Activated CD4-positive, alpha-beta T cell treated with anti-CD3 and anti-CD28 coated beads for 24 hours (primary cell): ENCODE data around the gene SARNP.
A peak's percentile ranks its signal among the peaks of the same experiment; 100 is the strongest.
"Not testable (repeated sequence)": the region's sequence is repeated elsewhere in the genome, so short reads cannot be mapped to it uniquely, and the experiment has no call there.

Source experiments
- DNase-seq, 2 donors: peaks; one replicate each; pipeline ENCODE4 v3.0.0-alpha.2; 2020; ENCODE audit warnings: low read depth in 2 of 2

Gene SARNP

DNA sequence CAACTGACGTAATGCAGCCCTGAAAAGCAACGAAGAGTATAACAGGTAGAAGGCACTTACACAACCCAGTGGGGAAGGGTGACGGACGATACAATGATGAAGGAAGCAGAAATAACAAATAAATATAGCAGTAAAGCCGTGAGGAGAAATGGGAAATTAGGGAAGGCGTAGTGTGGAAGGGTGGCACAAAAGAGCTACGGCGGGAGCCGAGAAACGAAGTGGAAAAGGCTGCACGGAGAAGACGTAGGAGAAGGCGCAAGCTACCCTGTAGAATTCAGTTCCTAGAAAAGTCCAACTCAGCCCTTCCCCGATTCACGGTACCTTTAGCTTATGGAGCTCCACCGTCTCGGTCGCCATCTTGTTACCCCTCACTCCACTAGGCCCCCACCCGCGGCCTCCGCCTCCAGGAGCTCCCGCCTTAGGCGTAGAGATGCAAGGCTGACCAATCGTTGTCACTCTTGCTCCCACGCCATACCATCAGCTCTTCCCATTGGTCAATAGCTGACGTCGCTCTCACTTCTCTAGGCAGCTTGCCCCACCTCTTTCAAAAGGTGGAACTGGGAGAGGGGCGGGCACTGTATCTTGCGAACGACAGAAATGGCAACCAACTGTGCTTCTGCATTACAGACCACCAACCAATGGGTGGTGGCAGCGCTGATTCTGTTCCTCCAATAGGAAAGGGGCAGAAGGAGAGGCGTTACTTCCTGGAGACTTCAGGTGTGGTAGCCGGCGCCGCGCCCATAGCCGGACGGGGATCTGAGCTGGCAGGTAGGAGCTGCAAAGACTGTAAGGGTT lies at the start of gene SARNP, which contains the start of gene ORMDL2:
SARNP (minus strand) TSS at position 380 of the 795 bp plus-strand sequence; CDS start at position 357, 23 bp downstream.
ORMDL2 (plus strand) TSS at position 697 of the 795 bp plus-strand sequence. CDS start 959 bp downstream, outside the sequence.
- DNase-seq: peak; percentile 86 to 89

GRCh38 chr12:55866454-55867004 lies 49.0 kb upstream of the SARNP start:
- not testable (repeated sequence) for DNase-seq

GRCh38 chr12:55865327-55865726 lies 47.8 kb upstream of the SARNP start:
- no peak for DNase-seq

- not testable (repeated sequence) for DNase-seq
These were observed 45.4 kb upstream of the SARNP start for GRCh38 chr12:55862931-55863330.

DNA sequence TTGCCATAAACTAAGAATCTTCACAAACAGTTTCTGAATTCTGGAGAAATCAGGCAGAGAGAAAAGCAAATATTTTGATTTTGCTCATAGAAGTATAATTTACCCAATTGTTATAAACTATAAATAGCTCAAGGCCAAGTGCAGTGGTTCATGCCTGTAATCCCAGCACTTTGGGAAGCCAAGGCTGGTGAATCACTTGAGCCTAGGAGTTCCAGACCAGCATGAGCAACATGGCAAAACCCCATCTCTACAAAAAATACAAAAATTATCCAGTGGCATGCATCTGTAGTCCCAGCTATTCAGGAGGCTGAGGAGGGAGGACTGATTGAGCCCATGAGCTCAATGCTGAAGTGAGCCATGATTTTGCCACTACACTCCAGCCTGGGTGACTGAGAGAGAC lies 44.8 kb upstream of the SARNP start:
- DNase-seq: no peak

DNA sequence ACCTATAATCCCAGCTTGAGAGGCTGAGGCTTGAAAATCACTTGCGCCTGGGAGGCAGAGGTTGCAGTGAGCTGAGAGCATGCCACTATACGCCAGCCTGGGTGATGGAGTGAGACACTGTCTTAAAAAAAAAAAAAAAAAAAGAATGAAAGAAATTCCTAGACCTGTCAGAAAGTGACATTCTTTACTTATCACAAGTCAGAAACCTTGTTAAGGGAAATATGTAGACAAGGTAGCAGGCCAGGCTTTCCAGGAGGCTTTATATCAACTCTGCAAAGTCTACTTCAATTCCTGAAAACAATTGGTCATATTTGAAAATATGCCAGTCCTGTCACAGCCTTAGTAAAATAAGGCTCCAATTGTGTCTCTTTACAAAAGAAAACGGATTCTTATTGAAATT lies 44.3 kb upstream of the SARNP start:
- no peak for DNase-seq

DNA sequence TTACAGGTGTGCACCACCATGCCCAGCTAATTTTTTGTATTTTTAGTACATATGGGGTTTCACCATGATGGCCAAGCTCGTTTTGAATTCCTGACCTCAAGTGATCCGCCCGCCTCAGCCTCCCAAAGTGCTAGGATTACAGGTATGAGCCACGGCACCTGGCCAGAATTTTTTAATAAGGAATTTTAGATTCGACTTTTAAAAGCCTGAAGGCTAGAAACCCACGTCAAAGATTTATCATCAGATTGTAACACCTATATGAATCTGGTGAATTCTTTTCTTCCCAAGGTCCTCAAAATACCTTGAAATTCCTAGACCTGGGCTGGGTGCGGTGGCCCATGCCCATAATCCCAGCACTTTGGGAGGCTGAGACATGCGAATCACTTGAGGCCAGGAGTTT lies 43.9 kb upstream of the SARNP start:
- no peak for DNase-seq

DNA sequence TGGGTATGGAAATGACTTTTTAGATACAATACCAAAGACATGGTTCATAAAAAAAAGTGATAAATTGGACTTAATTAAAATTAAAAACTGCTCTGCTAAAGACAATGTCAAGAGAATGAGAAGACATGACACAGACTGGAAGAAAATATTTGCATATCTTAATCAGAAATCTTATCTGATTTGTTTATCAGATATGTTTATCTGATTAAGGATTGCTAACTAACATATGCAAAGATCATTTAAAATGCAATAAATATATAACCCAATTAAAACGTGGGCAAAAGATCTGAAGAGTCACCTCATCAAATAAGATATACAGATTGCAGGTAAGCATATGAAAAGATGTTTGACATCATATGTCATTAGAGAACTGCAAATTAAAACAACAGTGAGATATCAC lies 35.2 kb upstream of the SARNP start:
- no peak for DNase-seq

DNA sequence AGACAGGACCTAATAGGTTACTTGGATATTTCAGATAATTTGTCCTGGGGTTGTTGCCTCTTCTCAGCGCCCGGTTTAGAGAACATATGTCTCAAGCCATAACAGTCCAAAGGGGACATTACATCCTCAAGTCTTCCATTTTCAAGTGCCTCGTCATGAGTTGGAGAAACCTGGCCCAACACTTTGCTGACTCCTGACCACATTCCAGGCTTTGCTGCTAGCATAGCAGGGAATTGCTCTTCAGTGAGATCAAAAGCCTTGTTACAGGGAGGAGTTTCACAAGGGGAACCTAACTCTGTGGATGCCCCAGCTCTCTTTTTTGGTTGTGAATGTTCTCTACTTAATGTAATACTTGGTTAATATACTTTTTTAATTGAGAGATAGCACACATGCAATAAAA lies 33.4 kb upstream of the SARNP start:
- DNase-seq: no peak

DNA sequence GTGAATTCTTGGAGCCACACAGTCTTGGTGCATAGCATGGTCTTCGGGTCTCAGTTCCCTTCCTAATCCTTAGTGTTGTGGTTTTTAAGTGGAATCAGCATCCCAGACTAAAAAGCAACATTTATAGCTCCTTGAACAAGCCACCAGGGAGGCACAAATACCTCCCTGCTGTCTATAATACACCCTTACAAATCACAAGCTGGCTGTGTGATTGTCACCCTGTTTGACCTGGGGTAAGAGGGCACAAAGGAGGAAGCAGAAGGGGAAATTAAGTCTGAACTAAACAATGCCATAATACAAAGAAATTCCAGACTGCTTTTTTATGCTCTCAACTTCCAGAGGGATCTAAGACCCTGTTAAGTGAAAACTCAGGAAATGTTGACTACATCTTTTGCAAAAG lies 32.9 kb upstream of the SARNP start:
- DNase-seq: no peak

- DNase-seq: no peak
These were observed 32.3 kb upstream of the SARNP start for GRCh38 chr12:55849616-55850343.

GRCh38 chr12:55847603-55848291 lies 30.2 kb upstream of the SARNP start:
- no peak for DNase-seq

DNA sequence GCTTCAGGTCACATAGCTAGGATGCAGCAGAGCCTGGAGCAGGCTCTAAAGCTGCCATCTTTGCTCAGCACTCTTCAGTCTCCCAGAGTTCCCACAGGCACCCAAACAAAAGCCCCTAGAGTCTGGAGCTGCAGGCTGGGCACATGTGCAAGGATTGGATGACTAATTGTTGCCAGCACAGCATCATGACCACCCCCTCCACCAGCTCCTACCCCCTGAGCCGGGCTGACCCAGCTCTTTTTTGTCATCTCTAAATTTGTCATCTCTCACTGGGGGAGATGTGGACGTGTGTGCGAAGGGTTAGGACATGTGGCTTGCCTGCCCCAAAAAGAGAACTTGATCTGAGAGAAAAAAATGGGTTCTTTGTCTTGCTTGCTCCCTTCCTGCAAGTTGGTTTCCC lies 29.5 kb upstream of the SARNP start:
- DNase-seq: no peak

DNA sequence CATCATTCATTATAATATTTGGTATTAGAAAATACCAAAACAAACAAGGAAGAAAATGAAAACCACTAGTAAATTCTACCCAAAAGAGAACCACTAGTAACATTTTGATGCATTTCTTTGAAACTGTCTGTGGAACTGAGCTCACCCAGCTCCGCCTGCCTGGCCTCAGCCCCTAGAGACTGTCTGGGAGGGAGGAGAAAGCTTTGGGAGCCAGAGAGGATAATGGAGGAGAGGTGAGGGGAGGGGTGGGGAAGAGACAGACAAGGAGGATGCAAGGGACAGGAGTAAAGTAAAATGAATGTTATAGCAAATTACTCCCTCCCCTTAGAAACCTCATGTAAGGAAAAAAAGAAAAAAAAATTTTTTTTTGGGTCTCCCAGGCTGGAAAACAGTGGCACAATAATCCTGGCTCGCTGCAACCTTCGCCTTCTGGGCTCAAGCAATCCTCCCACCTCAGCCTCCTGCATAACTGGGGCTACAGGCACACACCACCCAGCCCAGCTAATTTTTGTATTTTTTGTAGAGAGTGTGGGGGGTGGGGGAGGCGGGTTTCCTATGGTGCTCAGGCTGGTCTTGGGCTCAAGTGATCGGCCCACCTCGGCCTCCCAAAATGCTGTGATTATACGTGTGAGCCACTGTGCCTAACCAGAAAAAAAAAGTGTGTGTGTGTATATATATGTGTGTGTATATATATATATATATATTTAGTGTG lies 28.4 kb upstream of the SARNP start:
- DNase-seq: no peak

DNA sequence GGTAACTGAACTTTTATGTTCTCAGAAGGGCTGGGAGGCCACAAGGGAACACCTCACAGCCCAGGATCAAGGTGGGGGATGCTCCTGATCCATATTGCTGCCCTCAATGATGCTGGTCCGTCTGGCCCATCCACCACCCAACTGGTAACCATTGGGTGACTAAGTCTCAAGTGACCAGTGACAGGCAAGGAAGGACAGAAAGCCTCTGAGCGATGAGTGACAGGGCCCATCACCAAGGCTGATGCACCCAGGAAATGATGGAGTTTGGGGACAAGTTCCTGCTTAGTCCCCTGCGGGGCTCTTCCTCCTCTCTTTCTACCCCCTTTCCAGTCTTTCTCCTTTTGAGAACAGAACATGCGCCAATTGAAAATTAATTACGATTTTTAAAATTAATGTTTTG lies 27.8 kb upstream of the SARNP start:
- no peak for DNase-seq

GRCh38 chr12:55844961-55845360 lies 27.4 kb upstream of the SARNP start:
- DNase-seq: no peak

- DNase-seq: no peak
These were observed 25.9 kb upstream of the SARNP start for GRCh38 chr12:55843431-55843830.

DNA sequence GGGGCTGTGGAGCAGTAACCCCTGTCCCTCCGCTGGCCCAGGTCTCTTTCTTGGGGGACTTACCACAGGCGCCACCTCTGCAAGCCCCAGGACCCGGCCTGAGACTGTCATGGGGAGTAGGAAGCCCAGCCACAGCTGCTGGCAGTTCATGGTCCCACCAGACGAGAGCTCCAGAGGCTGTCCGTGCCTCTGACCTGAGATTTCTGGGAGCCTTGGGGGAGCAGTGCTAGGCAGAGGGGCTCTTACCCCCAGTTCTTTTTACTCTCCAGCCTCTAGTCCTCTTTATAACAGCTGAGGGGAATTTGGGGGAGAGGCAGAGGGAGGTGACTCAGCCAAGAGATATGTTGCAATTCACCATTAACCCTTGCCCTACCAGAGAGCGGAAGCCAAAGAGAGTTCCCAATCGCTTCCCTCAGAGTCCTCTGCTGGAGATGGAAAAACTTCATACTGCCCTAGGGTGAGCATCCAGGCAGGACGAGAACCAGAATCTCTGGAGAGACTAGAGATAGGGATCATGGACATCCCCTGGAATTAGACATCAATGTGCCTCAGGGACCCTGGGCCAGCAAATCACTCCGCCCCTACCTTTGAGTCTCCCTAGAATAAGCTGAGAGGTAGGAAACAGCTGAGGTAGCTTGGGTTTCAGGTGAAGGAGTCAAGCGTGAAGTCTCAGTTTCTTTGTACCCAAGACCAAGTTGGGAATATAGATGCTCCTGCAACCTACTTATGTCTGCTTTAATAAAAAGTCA lies 25.3 kb upstream of the SARNP start, which contains the start of gene MMP19:
MMP19 (minus strand) TSS at position 256 of the 749 bp plus-strand sequence; CDS start at position 150, 106 bp downstream.
- DNase-seq: no peak

DNA sequence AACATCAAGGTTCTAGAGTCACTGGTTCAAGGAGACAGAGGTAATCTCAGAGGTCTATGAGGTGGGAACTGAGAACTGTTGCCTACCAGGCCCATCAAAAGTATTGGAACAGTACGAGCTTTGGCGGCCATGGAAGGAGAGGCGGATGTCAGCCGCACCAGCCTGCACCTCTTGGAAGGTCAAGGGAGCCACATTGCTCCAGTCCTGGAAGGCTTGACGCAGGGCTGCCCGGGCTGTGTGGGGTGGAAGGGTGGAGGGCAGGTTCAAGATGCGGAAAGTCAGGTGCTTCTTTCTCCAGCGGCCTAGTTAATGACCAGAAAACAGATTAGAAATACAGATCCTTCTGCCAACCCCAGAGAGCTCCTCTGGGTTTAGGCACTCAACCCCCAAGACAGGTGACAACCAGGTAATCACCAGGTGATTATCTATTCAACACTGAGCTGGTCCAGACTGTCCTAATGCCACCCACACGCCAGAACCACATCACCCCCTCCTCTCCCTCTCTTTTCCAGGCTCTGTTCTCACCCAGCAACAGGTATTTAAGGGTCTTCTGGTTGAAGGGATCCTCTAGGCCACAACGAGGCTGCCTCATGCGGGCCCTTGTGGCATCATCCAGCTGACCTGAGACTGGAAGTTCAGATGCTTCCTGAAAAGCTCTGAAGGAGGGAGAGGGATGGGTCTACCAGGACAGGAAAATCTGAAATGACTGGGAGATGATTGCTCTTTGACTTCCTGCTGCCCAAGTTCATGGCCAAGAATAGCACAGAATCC lies 23.2 kb upstream of the SARNP start:
- DNase-seq: no peak
